ENCODE data around the gene RHBDF1.
"Not testable (repeated sequence)": the region's sequence is repeated elsewhere in the genome, so short reads cannot be mapped to it uniquely, and the experiment has no call there.

RHBDF1 gene

DNA sequence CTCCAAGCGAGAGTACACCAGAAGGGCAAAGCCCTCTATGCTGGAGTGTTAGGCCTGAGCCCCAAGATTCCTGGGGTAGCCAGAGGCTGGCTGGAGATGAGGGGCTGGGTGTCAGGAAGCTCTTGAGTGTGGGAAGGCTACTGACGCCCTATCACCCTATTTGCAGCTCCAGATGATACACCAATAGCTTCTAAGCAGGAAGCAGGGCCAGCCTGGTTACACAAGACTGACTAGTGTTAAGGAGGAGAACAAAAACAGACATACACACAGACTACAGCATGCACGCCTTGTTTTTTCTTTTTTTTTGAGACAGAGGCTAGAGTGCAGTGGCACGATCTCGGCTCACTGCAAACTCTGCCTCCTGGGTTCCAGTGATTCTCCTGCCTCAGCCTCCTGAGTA, 34.9 kb downstream of the RHBDF1 start:
- FAIRE-seq (no peak), DNase-seq (ENCODE audit: low spot score) (no peak)

DNA sequence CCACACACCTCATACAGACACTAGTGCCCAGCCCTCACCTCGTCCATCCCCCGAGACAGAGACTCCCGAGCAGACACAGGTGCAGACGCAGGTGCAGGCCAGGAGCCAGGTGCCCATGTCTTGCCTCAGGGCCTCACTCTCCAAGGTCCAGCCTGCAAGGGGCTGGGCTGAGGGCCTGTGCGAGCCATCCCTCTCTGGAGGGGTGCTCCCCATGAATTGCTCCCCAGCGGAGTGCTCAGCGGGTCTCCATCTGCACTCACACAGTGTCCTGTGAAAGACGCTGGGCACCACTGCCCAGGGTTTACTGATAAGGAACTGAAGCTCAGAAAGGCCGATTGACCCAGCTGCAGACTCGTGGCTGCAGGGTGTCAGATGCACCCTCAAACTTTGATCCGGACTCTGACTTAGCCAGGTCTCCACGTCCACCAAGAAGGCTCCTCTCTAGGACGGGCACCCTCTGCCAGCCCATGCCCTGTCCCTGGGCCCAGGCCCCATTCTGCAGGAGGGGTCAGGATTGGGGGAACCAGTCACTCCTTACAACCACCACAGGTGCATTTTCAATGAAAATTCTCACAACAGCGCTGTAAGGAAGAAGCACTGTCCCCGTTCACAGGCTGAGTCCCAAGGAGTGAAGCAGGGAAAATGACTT, 36.0 kb downstream of the RHBDF1 start:
- DNase-seq (ENCODE audit: low spot score), result no peak
- no peak for FAIRE-seq

DNA sequence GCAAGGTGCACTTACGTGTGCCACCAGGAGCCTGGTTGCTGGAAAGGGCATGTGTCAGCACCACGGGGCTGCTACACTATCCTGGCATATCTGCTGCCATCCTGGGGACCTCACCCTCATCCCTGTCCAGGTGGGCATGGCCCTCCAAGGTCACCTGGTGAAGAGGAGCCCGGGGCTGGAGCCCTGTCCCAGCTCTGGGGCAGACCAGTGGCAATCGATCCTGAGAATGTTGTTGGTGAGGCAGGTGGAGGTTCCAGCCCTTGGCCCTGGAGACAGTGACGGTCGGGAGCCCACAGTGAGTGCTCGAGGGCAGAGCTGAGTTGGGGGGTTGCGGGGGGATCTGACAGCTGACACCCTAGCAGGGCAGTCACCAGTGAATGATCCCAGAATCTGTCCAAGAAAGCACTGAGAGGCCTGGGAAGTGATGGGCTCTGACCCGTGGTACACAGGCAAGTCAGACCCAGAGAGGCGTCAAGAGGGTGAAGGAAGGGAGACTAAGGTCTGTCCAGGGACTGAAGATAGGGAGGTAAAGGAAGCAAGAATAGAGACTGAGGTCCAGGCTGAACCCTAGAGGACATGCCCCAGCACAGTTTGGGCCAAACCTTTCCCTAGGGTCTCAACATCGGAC, 36.6 kb downstream of the RHBDF1 start:
- FAIRE-seq, result no peak

DNA sequence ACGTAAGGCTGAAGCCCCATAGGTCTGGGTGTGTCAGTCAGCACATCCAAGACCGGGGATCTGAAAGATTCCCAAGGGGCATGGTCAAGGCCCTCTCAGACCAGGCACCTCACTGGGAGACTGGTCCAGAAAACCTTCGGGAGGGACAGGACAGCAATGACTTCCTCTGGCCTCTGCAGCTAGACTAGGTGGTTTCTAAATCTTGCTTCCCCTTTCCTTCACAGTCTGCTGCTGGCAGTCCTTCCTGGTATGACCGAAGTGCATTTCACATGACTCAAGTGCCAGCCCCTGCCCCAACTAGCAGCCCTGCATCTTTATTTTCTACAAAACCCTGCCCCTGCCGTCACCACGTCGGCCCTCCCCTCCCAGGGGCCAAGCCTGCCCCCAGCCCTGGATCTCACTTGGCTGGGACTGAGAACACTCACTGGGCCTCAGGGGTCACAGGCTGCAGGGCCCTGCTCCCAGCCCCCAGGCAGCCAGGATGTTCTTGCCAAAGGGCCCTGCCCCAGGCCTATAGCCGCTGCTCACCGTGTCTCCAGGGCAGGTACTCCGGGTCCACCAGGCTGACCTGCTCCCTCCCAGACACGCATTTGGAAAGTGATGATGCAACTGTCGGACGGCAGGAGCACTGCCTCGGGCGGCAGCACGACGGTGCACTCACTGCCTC, 37.3 kb downstream of the RHBDF1 start:
- FAIRE-seq, result no peak

More for the DNA sequence above, 36.6 kb downstream of the RHBDF1 start:
- no peak for DNase-seq (ENCODE audit: low spot score)

DNA sequence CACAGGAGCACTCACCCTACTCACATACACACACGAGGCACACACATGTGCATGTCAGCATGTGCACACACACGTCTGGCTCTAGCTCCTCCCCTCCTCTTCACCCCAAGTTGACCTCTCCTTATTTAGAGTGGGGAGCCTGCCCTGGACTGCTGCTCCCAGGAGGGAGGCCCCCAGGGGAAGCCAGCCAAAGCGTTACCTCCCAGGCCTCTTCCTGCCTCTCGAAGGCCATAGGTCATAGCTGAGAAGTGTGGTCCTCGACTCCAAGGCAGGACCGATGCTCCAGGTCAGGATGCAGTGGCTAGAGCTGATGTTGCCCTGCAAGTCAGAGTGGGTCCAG, 37.8 kb downstream of the RHBDF1 start:
- no peak for DNase-seq (ENCODE audit: low spot score)
- FAIRE-seq, result no peak

More for the DNA sequence above, 37.3 kb downstream of the RHBDF1 start:
- no peak for DNase-seq (ENCODE audit: low spot score)

DNA sequence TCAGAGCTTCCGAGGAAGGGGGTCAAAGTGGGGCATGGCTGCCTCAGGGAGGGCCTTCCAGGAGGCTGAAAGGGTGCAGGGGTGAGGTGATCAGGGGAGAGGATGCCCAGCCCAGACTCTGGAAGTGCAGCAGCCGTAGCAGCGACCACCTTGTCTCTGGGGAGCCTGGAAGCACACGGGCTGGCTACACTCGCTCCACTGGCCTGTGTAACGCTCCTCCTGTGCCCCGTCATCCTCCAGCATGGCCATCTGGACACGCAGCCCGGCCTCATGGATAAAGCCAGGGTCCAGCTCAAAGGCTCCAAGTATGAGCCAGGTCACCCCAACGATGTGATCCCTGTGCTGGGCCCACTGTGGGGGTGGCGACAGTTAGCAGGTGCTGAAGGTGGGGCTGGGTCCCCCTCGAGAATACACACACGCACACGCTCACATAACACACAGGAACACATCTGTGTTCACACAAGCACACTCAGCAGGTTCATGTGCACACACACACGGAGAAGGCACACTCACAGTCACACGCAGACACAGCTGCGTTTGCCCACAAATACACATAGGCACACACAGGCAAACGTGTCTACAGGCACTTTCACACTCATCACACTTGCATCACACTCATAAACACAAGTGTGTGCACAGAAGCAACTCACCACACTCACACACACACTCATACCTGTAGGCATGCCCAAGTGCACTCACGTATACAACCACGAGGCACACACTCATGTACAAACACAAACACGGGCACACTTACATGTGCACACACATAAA, 38.4 kb downstream of the RHBDF1 start:
- DNase-seq (ENCODE audit: low spot score) (no peak), FAIRE-seq (no peak)

DNA sequence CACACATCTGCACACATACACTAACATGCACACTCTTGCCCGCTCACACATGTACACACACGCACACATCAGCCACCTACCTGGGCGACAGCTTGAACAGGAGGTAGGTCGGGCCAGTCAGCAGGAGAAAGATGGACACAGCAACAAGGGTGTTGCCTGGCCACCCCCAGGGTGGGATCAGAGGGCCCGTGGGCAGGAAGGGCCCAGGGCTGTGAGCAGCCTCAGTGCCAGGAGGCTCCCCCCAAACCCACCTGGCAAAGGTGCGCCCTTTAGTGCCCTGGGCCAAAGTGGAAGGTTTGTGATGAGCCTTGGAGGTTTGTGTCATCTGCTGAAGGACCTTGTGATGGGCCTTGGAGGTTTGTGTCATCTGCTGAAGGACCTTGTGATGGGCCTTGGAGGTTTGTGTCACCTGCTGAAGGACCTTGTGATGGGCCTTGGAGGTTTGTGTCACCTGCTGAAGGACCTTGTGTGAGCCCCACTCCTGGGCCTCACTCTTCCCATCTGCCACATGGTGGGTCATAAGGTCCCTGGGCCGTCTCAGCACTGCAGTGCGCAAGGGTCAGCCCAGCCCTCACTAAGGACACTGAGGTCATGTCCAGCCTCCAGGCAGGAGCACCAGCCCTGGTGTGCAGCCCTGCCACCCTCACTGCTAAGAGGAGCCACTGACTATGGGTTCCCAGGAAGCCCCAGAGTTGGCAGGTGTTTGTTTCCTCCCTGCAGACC, 39.1 kb downstream of the RHBDF1 start:
- not testable (repeated sequence) for DNase-seq (ENCODE audit: low spot score); FAIRE-seq

DNA sequence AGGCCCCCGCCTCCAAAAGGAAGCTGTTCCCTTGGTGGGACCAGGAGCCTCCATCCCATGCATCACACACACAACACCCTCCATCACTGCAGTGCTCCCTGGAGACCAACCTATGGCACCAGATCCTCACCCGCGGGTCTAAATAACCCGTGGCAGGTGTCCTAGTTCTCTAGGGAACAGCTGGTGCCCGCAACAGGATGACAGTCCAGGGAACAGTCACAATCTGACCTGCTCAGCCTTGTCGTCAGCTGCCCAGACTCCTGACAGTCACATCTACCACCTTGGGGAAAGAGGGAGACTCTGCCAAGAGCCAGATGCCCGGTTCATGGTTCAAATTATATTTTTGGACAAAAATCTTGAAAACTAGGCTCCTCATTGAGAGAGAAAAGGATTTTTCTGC, 41.8 kb downstream of the RHBDF1 start:
- not testable (repeated sequence) for FAIRE-seq; DNase-seq (ENCODE audit: low spot score)

DNA sequence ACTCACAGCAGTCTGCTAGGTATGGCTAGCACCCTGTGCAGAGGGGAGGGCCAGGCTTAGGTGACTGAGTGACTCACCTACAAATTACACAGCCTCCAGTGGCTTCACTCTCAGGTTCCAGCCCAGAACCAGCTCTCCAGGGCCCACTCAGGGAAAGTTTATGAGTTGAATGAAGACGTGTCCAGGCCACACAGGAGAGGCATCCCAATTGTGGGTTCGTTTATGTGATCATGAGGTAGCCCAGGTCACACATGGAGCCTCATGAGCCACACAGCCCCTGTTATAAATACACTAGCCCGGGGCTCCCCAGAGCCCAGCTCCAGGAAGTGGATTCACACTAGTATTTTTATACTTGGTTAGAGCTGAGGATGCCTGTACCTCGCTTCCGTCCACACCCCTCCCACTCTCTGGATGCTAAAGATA, 46.5 kb downstream of the RHBDF1 start:
- not testable (repeated sequence) for FAIRE-seq; DNase-seq (ENCODE audit: low spot score)

DNA sequence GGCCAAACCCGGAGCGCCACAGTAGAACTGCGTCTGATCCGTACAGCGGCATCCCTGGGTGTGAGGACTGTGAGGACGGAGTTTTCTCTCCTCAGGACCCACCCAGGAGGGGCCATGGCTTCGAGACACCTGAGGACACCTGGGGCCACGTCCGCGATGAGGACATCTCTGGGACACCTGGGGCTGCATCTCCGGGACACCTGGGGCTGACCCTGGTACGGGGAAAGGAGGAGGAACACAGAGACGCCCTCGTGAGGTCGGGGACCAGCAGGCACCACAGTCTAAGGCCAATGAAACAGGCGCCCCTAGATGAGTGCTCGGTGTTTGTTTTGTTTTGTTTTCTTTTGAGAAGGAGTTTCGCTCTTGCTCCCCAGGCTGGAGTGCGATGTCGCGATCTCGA, 48.3 kb downstream of the RHBDF1 start:
- DNase-seq (ENCODE audit: low spot score), result not testable (repeated sequence)

DNA sequence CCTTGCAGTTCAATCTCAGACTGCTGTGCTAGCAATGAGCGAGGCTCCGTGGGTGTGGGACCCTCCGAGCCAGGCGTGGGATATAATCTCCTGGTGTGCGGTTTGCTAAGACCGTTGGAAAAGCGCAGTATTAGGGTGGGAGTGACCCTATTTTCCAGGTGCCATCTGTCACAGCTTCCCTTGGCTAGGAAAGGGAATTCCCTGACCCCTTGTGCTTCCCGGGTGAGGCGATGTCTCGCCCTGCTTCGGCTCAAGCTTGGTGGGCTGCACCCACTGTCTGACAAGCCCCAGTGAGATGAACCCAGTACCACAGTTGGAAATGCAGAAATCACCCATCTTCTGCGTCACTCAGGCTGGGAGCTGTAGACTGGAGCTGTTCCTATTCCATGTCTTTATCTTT, 51.5 kb downstream of the RHBDF1 start:
- DNase-seq (ENCODE audit: low spot score); FAIRE-seq: not testable (repeated sequence)

More for the DNA sequence above, 48.3 kb downstream of the RHBDF1 start:
- not testable (repeated sequence) for FAIRE-seq

DNA sequence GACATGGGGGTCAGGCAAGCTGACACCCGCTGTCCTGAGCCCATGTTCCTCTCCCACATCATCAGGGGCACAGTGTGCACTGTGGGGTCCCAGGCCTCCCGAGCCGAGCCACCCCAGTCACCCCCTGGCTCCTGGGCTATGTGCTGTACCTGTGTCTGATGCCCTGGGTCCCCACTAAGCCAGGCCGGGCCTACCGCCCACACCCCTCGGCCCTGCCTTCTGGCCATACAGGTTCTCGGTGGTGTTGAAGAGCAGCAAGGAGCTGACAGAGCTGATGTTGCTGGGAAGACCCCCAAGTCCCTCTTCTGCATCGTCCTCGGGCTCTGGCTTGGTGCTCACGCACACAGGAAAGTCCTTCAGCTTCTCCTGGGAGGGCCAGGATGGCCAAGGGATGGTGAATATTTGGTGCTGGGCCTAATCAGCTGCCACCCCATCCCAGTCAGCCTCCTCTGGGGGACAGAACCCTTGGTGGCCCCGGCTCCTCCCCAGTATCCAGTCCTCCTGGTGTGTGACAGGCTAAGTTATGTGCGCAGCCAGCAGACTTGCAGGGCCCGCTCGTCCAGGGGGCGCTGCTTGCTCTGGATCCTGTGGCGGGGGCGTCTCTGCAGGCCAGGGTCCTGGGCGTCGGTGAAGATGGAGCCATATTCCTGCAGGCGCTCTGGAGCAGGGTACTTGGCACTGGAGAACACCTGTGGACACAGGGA, 55.2 kb downstream of the RHBDF1 start:
- FAIRE-seq; DNase-seq (ENCODE audit: low spot score): not testable (repeated sequence)

DNA sequence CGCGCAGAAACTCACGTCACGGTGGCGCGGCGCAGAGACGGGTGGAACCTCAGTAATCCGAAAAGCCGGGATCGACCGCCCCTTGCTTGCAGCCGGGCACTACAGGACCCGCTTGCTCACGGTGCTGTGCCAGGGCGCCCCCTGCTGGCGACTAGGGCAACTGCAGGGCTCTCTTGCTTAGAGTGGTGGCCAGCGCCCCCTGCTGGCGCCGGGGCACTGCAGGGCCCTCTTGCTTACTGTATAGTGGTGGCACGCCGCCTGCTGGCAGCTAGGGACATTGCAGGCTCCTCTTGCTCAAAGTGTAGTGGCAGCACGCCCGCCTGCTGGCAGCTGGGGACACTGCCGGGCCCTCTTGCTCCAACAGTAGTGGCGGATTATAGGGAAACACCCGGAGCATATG, 61.7 kb downstream of the RHBDF1 start:
- DNase-seq (ENCODE audit: low spot score); FAIRE-seq: not testable (repeated sequence)

DNA sequence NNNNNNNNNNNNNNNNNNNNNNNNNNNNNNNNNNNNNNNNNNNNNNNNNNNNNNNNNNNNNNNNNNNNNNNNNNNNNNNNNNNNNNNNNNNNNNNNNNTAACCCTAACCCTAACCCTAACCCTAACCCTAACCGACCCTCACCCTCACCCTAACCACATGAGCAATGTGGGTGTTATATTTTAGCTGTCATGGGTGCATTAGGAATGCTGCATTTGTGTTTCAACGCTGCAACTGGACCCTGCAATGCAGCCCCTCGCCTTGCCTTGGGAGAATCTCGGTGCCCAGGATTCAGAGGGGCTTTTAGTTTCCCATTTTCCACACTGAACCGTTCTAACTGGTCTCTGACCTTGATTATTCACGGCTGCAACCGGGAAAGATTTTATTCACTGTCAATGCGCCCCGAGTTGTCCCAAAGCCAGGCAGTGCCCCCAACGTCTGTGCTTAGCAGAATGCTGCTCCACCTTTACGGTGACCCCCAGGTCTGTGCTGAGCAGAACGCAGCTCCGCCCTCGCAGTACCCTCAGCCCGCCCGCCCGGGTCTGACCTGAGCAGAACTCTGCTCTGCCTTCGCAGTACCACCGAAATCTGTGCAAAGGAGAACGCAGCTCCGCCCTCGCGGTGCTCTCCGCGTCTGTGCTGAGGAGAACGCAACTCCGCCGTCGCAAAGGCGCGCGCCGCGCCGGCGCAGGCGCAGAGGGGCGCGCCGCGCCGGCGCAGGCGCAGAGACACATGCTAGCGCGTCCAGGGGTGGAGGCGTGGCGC, 62.3 kb downstream of the RHBDF1 start:
- FAIRE-seq, result no peak
- no peak for DNase-seq (ENCODE audit: low spot score)

Data from RCC 7860 (cell line).